GM12878 (cell line): ENCODE data around the gene PNMA8B.

Source experiments
- CBX3 ChIP-seq: fragments of 200-600 bp; sonication (generic); IDR thresholded peaks from 2 replicates; pipeline ENCODE4 v1.6.1; 2016; ENCODE audit warnings: low read depth, borderline replicate concordance
- CHD1 ChIP-seq: IDR thresholded peaks from 2 replicates; pipeline ENCODE4 v1.6.1; 2012; ENCODE audit warnings: low read depth, low read length, improper control_type of control experiment
- ETV6 ChIP-seq, 2 experiments: fragments of 450-650 bp in 1 of 2; IDR thresholded peaks in 1 of 2; conservative IDR thresholded peaks in 1 of 2; 2 replicates each; pipeline ENCODE4 v1.6.1; 2014; ENCODE audit warnings: antibody characterized with exemption in 1 of 2, borderline replicate concordance in 1 of 2, low read depth in 1 of 2, mild to moderate bottlenecking in 1 of 2, moderate library complexity in 1 of 2
- MYC ChIP-seq: IDR thresholded peaks from 2 replicates; pipeline ENCODE4 v1.6.1; 2011; ENCODE audit warnings: mild to moderate bottlenecking, low read length, moderate library complexity, inconsistent platforms; ENCODE audit not compliant: insufficient read depth, insufficient replicate concordance, insufficient read length, severe bottlenecking
- POLR2AphosphoS5 ChIP-seq: IDR thresholded peaks from 2 replicates; pipeline ENCODE4 v1.6.1; 2011; ENCODE audit warnings: mild to moderate bottlenecking, low read length, inconsistent platforms
- RBBP5 ChIP-seq: fragments of 200-600 bp; sonication (generic); conservative IDR thresholded peaks from 2 replicates; pipeline ENCODE4 v1.6.1; 2016
- TAF1 ChIP-seq: IDR thresholded peaks from 2 replicates; pipeline ENCODE4 v1.6.1; 2011; ENCODE audit warnings: mild to moderate bottlenecking, low read depth, low read length, borderline replicate concordance
- TF ChIP-seq, protein P1 (sequence below), 3 experiments: IDR thresholded peaks in 2 of 3; conservative IDR thresholded peaks in 1 of 3; 2 replicates each; pipeline ENCODE4 v1.5.1; 2011; ENCODE audit warnings: low read depth in 3 of 3, low read length in 3 of 3, mild to moderate bottlenecking in 3 of 3, control low read depth in 2 of 3, moderate library complexity in 2 of 3, inconsistent platforms in 1 of 3, mixed read lengths in 1 of 3; ENCODE audit not compliant: control insufficient read depth in 2 of 3, insufficient read depth in 1 of 3; ENCODE audit errors: extremely low read depth in 1 of 3
- TF ChIP-seq, protein P2 (sequence below): IDR thresholded peaks from 2 replicates; pipeline ENCODE4 v1.6.1; 2012; ENCODE audit warnings: low read depth, low read length, improper control_type of control experiment

DNA sequence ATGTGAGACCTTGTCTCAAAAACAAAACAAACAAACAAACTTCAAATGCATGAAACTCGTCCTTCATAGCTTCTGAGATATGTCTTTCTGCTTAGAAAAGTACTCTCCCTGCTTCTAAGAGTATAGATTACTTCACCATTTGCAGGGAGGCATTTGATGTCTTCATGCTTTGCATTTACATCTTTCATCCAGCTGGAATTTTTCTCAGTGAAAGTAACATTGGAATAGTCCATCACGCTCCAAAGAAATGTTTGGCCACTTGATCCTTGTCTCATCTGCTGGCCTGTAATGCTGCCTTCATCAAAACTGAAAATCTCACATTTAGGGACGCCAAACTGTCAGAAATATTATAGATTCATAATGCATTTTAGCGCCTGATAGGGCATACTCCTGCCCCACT is 43.5 kb downstream of the PNMA8B start:
- TF ChIP-seq, protein P1, sequence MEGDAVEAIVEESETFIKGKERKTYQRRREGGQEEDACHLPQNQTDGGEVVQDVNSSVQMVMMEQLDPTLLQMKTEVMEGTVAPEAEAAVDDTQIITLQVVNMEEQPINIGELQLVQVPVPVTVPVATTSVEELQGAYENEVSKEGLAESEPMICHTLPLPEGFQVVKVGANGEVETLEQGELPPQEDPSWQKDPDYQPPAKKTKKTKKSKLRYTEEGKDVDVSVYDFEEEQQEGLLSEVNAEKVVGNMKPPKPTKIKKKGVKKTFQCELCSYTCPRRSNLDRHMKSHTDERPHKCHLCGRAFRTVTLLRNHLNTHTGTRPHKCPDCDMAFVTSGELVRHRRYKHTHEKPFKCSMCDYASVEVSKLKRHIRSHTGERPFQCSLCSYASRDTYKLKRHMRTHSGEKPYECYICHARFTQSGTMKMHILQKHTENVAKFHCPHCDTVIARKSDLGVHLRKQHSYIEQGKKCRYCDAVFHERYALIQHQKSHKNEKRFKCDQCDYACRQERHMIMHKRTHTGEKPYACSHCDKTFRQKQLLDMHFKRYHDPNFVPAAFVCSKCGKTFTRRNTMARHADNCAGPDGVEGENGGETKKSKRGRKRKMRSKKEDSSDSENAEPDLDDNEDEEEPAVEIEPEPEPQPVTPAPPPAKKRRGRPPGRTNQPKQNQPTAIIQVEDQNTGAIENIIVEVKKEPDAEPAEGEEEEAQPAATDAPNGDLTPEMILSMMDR (IDR thresholded peaks at IDR 0.05 in 2 of 3, conservative IDR thresholded peaks at IDR 0.05 in 1 of 3; ENCODE audit: control insufficient read depth in 2 of 3, extremely low read depth in 1 of 3, insufficient read depth in 1 of 3, low read depth in 3 of 3, low read length in 3 of 3) = no peak
- no peak for TF ChIP-seq CBX3
- no peak for TF ChIP-seq POLR2AphosphoS5
- TF ChIP-seq CHD1 = no peak
- TF ChIP-seq, protein P2, sequence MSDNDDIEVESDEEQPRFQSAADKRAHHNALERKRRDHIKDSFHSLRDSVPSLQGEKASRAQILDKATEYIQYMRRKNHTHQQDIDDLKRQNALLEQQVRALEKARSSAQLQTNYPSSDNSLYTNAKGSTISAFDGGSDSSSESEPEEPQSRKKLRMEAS = no peak
- no peak for TF ChIP-seq MYC
- TF ChIP-seq TAF1 = no peak
- TF ChIP-seq ETV6 (conservative IDR thresholded peaks at IDR 0.05 in 1 of 2, IDR thresholded peaks at IDR 0.05 in 1 of 2; ENCODE audit: borderline replicate concordance in 1 of 2, low read depth in 1 of 2) = no peak
- TF ChIP-seq RBBP5 = no peak
